T1000 (cell line): ENCODE data around the gene PLPPR1.
A peak's percentile ranks its signal among the peaks of the same experiment; 100 is the strongest.
"Not testable (repeated sequence)": the region's sequence is repeated elsewhere in the genome, so short reads cannot be mapped to it uniquely, and the experiment has no call there.

ENCODE experiments used
- DNase-seq: peaks from one replicate; lab custom pipeline; 2025; ENCODE audit warnings: mixed read lengths; lab: John Stamatoyannopoulos, UW

PLPPR1 gene

DNA sequence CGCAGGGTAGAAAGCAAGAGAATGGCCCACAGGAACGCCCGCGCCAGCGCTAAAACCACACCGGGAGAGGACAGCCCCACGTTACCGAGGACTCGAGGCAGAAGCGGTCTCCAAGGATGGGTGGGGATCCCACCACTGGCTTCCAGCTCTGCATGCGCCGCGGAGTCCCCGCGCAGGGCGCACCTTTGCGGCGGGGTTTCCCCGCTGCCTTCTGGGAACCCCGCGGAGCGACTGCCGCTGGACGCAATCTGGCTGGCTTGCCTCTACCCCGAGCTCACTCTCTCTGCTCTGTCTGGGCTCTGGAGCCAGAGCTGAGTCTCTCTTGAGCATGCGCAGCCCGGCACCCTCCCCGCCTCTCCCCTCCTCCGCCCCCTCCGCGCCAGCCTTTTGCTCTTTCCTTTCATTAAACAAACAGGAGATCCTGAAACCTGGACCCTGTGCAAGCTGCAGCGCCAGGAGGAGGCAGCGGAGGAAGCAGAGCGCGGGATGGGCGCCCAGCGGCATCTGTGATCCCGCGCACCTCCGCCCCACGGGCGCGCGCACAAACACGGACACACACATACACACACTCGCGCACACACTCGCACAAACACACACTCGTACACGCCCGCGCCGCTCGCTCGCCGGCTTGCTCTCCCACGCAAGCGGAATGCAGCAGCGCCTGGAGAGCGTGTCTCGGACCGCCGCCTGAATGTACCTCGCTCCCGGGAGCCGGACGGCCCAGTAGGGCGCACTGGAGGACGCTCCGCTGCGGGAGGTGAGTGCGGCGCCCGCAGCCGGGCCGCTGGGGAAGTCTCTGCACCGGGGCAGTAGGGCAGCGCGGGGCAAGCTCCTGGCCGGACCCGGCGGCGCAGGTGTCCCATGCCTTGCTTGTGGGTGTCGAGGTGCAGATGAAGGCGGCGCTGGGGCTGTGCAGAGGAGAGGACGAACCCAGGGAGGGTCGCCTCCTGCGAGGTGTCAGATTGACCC is at the start of gene PLPPR1:
Gene PLPPR1, plus strand, starts transcription at position 382 of the 969 bp plus-strand sequence.
- DNase-seq: peak; percentile 45

- DNase-seq: no peak
Observed at GRCh38 chr9:100989731-100990130, 38.8 kb upstream of the PLPPR1 start.

DNA sequence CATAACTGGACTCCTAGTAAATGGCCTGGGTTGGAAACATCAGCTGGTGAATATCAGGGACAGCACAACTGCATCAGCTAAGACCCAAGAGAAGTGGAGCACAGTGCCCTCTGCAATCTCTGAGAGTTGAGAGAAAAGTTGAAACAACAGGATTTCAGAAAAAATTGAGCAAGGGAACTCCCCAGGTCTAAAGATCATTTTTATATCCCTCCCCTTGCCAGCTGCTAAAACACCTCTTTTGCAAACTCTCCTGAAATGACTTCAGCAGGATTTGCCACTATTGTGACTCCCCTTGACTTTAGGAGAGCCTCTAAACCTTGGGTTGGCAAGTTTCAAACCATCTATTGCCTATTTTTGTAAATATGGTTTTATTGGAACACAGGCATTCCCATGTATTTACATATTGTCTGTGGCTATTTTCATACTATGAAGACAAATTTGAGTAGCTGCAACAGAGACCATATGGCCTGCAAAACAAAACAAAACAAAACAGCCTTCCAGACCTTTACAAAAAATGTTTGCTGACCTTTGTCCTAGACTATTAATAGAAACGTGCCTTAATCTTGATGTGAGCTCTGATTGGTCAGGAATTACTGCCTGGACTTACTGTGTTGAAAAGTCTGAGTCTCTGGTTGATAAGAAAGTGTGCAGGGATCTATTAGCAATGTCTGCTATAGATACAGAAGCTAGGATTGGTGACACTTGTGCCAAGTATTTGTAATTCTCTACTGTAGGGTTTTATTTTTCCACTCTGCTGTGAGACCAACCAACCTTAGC is 37.7 kb upstream of the PLPPR1 start:
- no peak for DNase-seq

GRCh38 chr9:100992632-100993031 is 35.9 kb upstream of the PLPPR1 start:
- DNase-seq: no peak

DNA sequence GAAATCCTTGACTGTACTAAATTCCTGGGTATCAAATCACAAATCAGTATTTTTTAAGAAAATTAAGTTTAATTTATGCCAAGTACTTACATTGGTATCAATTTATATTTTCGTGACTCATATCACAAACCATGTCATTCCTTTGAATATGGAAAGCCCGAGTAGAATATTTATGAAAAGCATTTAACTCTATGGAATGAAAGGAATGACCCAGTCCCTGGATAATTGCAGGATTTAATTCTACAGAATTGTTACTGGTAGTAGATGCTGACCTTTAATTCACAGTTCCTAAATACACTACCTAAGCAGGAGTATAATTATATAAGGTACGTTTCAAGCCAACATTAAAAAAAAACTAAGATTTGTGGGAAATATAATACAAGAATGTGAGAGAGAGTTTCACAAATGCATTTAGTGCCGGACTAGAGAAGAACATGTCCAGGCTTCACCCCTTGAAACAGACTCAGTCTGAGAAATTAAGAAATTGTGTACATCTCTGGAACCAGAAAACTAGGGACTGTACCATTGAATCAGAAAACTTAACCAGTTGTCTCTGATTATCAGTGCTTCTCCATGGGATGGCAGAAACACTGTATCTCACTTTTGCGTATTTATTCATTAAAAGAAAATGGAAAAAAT is 28.5 kb upstream of the PLPPR1 start:
- no peak for DNase-seq

- no peak for DNase-seq
Observed at GRCh38 chr9:101005246-101005645, 23.3 kb upstream of the PLPPR1 start.

- no peak for DNase-seq
Observed at GRCh38 chr9:101014566-101014965, 14.0 kb upstream of the PLPPR1 start.

DNA sequence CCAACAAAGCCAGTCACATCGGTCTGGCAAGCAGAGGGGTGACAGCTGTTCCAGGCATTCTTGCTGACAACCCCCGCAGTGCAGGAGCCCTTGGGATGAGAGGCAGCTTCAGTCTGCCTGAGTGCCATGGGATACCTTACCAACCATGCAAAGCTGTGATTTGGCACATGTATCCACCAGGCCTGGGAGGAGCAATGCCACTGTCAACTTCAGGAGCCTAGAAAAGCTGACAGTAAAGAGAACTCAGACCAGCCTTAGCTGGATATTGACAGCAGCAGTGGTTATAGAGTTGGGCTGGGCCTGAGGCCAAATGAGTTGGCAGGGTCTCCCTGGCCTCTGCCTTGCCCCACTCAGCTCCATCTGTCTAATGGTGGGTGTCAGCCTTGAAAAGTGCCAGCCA is 10.1 kb upstream of the PLPPR1 start:
- DNase-seq: no peak

GRCh38 chr9:101022704-101023103 is 5.8 kb upstream of the PLPPR1 start:
- DNase-seq: no peak

DNA sequence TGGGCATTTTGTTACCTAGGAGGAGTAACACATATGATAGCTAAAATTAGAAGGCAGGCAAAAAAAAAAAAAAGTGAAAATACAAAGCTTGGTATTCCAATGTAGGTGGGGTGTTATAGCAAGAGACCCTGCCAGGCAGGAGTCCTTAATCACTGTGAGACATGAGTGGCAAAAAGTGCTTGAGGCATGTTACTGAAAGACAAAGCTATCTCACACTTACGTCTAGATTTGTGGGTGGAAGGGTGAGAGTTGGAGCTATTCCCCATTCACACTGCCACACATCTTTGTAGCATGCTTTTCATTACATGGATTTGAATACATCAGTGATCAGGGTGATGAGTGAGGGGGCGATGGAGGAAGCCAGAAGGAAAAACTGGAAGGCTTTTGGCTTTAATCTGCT is 2.6 kb upstream of the PLPPR1 start:
- DNase-seq: no peak

DNA sequence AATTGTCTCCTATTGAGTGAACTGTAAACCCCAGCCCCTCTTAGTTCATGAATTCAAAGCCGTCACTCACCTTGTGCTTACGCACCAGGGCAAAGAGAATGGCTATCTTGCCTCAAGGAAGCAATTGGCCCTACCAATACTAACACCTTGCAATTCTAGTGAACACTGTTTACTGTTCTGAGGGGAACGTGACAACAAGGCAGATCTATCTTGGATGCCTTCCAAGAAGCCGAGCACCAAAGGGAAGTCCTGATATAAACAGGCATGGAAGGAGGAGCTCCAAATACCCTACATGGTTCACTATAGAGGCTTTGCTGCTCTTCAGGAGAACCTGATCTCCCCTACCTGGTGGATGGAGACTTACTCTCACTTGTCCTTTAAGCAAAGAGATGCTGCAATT is 1.7 kb upstream of the PLPPR1 start:
- no peak for DNase-seq

DNA sequence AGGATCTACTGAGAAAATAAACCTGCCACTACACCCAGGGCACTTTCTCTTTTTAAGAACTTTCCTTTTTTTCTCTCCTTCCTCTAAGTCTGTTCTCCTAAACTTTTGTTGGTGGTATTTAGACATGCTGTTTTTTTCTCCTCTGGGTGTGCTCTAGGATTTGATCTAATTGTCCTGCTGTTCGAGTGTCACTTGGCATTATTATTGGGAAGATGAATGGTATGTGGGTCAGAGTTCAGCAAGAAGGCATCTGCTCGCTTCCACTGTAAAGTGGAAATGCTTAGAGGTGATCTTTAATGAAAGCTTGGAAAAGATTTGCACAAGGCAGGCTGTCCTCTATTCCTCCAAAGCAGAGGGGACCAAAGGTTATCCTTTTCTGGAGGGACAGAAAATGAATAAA is 1.3 kb upstream of the PLPPR1 start:
- DNase-seq: no peak

GRCh38 chr9:101027733-101028345 is 688 bp upstream of the PLPPR1 start:
- no peak for DNase-seq

- DNase-seq: no peak
Observed at GRCh38 chr9:101029315-101030085, 973 bp downstream of the PLPPR1 start.

DNA sequence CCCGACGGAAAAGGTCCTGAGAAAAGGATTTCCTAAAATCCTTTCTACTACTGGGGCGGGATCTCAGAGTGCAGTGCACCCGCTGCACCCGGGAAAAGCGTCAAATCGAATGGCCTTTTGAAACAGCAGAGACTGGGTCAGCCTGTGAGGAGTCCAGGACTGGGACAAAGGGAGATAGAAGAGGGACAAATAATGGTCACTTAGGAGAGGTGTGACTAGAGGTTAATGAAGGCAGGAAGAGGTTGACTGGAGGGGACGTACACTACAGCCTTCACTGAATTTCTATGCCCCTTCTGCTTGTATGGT is 1.5 kb downstream of the PLPPR1 start:
- no peak for DNase-seq

DNA sequence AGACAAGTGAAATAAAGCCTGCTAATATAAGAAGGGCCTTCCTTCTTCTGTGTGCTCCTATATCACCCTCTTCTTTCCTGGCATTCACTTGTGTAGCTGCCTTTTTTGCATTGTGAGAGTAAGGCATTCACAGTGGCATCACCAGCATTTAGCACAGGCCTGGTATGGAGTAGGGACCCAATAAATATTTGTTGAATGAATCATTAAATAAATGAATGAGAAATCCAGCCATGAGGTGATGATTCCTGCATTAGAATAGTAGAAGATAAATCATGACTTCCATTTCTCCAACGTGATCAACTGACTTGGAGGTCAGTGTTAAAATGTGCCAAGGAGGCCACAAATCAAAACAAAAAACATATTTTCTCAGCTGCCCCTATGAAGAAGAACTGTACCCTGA is 3.9 kb downstream of the PLPPR1 start:
- no peak for DNase-seq

DNA sequence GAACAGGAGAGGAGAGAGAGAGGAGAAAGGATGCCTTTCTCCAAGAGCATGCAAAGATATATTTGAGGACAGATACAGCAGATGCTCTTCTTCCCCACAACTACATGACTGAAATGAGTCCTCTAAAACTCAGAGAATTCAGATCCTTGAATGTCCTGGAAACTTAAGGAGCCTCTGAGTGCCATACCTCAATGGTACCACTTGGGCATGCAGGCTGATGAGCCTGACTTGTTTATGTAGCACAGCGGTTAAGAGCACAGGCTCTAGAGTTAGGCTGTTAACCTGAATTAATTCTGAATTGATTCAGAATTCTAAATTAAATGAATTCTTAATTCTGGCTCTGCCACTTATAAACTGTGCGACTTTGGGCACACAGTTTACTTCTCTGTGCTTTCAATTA is 5.7 kb downstream of the PLPPR1 start:
- DNase-seq: no peak

GRCh38 chr9:101035098-101035497 is 6.6 kb downstream of the PLPPR1 start:
- DNase-seq: no peak

DNA sequence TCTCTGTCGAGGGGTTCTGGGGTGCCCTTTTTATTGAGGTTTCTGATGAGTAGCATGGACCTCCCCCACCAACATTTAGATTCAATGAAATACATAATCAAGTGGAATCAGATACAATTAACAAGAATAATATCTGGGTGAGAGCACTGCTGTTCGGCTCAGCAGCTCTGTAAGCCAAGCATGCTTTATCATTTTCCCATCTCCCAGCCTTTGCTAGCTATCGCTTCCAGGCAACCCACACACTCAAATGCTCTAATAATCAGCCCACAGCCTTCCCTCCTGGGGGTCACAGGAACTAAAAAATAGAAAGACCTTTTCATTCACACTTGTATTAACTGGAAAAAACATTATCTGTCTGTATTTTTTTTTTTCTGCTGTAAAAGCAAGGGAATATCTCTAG is 8.9 kb downstream of the PLPPR1 start:
- no peak for DNase-seq

DNA sequence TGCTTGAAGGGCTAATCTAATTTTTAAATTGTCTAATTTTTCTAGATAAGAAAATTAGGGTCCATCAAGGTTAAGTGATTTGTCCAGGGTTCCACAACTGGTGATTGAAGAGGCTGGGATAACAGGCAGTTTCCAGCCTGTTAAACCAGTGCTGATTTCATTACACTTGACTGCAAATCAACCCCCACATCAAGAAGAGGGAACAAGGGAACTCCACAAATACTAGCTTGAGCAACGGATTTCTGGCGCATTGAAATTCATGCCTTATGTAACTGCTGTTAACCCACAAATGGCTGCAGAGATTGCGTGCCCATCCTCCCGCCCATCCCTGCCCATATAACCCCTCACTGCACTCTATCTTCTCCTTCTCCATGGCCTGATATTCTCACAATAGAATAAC is 10.0 kb downstream of the PLPPR1 start:
- no peak for DNase-seq

- DNase-seq: not testable (repeated sequence)
Observed at GRCh38 chr9:101039581-101039980, 11.1 kb downstream of the PLPPR1 start.
